ENCODE results near the gene GCLM. TPM values are rescaled to one million over a fixed set of nuclear protein-coding genes. Genes with fewer than 3 reads are reported as not detected.

Gene GCLM, protein sequence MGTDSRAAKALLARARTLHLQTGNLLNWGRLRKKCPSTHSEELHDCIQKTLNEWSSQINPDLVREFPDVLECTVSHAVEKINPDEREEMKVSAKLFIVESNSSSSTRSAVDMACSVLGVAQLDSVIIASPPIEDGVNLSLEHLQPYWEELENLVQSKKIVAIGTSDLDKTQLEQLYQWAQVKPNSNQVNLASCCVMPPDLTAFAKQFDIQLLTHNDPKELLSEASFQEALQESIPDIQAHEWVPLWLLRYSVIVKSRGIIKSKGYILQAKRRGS
- 8.2 and 38.6 TPM in 2 replicates for total RNA-seq

DNA sequence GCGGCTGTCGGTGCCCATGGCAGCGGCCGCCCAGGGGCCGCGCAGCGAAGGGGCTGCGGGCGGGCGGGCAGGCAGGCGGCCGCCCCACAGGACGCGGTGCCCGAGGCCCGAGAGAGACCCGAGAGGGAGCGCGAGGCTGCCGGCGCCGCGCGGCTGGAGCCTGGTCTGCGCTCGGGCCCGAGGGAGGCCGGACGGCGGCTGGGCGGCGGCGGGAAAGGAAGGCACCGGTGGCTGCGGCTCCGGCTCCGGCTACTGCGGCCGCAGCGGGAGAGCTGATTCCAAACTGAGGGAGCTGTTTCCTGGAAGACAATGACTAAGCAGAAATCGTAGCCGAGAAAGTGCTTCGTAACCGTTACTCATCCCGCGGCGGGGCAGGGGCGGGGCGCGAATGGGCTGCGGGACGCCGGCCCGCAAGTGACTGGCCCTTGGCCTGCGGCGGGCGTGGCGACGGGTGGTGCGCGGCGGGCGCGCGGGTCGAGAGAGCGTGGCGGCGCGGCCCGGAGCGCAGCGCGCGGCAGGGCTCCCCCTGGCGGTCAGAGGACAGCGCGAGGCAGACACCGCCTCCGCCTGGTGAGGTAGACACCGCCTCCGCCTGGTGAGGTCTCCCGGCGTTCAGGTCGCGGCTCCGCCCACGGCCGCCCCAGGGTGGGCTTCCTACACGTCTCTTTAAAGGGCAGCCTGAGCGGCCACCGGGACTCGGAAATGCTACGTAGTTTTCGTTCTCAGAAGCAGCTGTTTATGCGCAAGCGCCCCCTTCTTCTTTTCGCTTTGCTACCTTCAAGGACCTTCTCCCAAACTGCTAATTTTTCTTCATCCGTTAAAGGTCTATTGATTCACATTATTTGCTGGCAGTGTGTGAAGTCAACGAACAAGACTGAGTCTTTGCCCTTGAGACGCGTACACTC is at the start of gene GCLM:
TSS of gene GCLM (minus strand) at position 285 of the 905 bp plus-strand sequence. CDS start at position 18, 267 bp downstream.

DNA sequence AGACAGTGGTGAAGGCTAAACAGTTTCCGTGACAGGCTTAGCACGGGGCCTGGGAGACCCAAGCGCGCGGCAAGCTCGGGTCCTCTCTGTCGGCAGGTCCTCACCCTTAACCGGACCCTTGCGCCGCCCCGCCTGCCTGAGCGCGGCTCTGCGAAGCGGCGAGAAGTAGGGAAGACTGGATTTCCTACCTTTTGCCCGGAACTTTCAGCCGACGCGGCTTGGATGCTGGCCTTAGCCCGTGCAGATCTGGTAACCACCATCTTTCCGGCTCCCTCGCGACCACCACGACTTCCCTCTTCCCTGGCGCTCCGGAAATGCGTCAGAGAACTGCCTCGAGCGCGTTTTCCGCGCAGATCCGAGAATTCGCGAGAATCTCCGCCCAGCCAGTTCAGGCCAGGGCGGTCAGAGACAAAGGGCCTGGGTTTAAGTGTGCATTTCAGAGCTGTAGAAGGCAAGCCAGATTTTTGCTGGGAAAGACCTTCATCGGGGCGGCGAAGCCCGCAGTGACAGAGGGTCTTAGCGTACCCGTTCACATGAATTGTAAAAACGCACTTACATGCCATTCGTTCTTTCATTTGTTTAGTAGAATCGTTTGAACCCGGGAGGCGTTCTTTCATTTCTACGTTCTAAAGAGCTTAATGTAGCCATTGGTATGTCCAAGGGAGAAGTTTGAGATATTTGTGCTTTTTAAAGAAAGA is 30.2 kb downstream of the GCLM start, which contains the start of gene DNTTIP2:
TSS of gene DNTTIP2 (minus strand) at position 318 of the 698 bp plus-strand sequence. CDS start at position 260, 58 bp downstream.

Other genes starting within 250 kb of the GCLM start
- gene BCAR3, start 227.6 kb downstream of the GCLM start, total RNA-seq = 58.1 and 97.4 TPM in 2 replicates
- 34.2 and 59.6 TPM in 2 replicates for gene DNTTIP2, start 30.2 kb downstream of the GCLM start, total RNA-seq
- gene ABCA4, start 211.7 kb upstream of the GCLM start, total RNA-seq = under 0.01 and 1.1 TPM in 2 replicates